Stimulated activated CD8-positive, alpha-beta memory T cell treated with anti-CD3 and anti-CD28 coated beads, Interleukin-7, amount 100 ng/mL, for 1 hour (primary cell): ENCODE measurements around the gene SWT1.
"Not testable (repeated sequence)": the region's sequence is repeated elsewhere in the genome, so short reads cannot be mapped to it uniquely, and the experiment has no call there.

Experiments
- DNase-seq, 2 donors: peaks; one replicate each; pipeline ENCODE4 v3.0.0-alpha.2; 2020; ENCODE audit warnings: low read depth in 2 of 2

The SWT1 gene

DNA sequence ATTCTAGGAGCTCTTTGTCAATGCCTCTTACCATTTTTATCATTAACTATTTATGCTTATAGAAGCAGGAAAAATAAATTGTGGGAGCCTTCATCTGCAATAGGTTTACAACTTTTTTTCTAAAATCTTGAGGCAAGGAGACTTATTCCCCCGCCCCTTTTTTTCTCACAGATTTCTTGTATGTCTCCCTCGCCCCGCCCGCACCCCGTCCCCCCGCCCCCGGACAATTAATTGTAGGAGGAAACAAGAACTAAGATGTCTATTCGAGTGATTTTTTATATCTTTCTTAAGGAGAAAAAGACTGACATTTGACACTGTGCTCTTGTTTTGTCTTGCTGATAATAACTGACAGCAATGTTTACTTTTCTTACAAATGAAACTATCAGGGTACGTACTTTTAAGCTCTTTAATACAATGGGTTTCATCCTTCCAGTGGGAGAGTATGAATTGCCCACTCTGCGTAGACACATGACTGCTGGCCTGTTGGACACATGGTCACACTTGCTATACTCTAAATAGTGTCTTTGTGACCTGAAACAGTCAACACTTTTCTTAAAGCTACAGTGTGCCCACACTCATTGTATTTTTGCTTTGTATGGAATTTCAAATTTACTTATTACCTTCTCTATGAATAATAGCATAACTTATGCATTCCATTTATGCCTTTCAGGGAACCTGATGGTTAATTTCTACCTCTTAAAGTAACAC is 161.6 kb downstream of the SWT1 start:
- DNase-seq = no peak

DNA sequence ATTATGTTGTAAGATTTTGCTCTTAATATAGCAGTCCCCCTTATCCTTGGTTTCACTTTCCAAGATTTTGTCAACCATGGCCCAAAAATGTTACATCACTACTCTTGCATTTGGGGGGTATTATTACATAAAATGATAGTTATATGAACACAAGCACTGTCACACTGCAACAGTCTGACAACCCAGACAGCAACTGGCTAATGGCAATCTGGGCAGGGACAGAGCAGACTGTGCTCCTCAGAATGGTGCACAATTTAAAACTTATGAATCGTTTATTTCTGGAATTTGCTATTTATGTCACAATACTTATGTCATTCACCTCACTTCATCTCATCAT is 162.1 kb downstream of the SWT1 start:
- DNase-seq = no peak

DNA sequence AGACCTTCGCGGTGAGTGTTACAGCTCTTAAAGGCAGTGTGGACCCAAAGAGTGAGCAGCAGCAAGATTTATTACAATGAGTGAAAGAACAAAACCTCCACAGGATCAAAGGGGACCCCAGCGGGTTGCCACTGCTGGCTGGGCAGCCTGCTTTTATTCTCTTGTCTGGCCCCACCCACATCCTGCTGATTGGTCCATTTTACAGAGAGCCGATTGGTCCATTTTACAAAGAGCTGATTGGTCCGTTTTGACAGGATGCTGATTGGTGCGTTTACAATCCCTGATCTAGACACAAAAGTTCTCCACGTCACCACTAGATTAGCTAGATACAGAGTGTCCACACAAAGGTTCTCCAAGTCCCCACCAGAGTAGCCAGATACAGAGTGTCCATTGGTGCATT is 164.1 kb downstream of the SWT1 start:
- DNase-seq = not testable (repeated sequence)

DNA sequence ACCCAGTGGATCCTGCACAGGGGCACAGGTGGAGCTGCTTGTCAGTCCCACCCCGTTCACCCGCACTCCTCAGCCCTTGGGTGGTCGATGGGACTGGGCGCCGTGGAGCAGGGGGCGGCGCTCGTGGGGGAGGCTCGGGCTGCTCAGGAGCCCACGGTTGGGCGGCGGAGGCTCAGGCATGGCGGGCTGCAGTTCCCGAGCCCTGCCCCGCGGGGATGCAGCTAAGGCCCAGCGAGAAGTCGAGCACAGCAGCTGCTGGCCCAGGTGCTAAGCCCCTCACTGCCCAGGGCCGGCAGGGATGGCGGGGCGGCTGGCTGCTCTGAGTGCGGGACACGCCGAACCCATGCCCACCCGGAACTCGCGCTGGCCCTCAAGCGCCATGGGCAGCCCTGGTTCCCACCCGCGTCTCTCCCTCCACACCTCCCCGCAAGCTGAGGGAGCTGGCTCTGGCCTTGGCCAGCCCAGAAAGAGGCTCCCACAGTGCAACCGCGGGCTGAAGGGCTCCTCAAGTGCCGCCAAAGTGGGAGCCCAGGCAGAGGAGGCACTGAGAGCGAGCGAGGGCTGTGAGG is 164.8 kb downstream of the SWT1 start:
- DNase-seq = not testable (repeated sequence)

DNA sequence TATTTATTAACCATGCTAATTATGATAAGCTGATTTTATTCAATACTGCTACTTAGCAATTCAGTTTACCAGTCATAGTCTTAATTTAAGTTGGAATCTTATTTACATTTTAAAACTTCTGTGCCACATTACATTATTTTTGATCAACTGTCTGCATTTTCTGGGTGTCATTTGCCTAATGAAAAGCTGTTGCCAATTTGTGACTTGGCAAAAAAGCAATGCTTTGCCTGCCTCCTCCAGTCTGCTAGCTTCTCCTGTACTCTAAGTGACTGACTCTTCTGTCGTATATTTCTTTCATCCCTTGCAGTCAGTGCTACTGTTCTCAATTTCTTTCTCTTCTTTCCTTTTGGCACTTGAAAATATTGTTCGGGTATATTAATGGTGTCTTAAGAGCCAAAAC is 165.7 kb downstream of the SWT1 start:
- no peak for DNase-seq

DNA sequence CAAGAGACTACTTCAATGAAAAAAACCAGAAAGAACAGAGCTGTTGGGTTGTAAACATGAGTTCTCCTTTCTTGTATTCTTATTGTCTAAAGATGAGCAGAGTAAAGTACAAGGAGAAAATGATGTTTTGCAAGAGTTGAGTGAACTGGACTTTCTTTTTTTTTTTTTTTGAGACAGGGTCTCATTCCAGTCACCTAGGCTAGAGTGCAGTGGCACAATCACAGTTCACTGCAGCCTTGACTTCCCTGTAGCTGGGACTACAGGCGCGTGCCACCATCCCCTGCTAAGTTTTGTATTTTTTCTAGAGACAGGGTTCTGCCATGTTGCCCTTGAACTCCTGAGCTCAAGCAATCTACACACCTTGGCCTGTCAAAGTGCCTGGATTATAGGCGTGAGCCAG is 167.2 kb downstream of the SWT1 start:
- DNase-seq = no peak

DNA sequence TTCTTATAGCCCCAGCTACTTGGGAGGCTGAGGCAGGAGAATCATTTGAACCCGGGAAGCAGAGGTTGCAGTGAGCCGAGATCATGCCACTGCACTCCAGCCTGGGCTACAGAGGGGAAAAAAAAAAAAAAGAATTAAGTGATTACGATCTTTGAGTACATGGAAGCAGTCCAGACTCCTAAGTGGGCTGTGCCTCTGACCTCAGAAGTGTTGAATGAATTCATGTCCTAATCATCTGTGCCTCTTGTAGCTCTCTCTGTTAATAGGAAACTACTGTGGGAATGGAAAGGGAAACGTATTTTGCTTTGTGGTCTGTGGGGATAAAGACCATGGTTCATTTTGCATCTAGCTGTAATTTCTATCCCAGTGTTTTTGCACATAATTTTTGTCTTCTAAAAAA is 168.4 kb downstream of the SWT1 start:
- no peak for DNase-seq

DNA sequence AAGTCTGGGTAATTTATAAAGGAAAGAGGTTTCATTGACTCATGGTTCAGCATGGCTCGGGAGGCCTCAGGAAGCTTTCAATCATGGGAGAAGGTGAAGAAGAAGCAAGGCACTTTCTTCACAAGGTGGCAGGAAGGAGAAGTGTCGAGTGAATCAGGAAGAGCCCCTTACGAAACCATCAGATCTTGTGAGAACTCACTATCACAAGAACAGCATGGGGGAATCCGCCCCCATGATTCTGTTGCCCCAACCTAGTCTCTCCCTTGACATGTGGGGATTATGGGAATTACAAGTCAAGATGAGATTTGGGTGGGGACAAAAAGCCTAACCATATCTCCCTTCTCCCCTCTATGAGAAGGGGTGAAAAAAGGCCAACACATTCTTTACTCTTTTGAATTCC is 171.3 kb downstream of the SWT1 start:
- no peak for DNase-seq

DNA sequence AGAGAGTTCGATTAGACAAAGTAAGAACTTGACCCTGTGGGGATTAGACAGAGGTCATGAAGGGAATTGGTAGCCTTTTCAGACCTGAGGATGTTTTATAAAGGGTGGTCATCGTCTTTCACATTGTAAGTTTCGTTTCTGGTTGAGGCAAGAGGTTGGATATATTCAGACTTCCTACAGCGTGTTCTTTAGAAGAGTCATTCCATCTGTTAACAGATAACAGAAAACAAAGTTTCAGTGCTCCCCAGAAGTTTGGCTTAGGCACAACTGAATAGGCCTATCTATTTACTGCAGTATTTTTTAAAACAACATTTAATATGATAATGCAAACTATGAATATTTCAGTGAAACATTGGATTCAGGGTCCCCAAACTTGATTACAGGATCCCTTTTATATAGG is 177.2 kb downstream of the SWT1 start:
- DNase-seq = no peak

DNA sequence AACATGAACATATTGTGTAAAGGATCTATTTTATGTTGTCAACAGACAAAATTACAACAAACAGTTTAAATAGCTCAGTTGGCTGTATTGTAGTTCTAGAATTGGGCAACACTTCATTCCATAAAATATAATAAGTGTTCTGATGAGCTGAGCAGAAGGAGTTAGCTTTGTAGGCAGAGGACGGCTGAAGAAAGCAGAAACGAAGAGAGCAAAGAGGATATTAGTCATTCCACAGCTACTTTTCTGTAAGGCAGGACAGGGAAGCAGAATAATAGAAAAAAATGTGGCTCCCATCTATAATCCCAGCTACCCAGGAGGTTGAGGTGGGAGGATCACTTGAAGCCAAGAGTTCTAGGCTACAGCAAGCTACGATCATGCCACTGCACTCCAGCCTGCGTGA is 180.3 kb downstream of the SWT1 start:
- no peak for DNase-seq

DNA sequence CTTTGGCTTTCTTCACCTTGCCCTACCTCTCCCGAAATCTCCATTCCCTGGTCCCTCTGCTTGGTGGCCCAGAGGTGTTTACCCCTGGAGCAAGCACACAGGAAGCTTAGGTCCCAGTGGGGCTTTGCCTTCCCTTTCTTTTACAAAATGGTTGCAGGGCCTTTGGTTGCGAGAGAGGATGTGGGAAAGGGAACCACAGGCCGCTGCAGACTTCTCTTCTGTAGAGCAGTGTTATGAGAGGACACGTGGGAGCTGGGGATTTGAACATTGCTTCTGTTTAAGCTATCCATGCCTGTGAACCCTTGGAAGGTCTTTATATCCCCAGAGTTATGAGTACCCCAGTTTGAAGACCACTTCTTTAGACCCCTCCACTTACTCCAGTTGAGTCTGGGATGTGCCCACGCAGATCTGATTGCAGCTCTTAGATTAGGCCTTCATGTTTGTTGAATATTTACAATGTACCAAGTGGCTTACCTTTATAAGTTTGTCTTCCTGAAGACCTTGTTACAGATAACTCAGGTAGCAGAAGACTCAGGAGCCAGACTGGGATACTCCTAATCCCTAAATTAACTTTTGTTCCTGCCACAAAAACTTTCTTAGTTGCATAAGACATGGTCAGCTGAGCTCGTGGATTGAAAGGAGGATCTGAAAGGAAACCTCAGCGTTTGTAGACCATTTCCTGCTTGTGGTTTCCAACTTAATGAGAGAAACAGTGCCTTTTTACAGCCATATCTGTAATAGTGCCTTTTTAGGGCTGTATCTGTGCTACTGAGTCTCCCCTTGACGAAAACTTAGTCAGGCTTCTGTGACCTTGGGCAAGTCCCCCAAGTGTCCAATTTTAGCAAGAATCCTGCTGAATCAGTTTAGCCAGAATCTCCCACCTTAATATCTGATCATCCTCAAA is 182.0 kb downstream of the SWT1 start:
- DNase-seq = no peak

DNA sequence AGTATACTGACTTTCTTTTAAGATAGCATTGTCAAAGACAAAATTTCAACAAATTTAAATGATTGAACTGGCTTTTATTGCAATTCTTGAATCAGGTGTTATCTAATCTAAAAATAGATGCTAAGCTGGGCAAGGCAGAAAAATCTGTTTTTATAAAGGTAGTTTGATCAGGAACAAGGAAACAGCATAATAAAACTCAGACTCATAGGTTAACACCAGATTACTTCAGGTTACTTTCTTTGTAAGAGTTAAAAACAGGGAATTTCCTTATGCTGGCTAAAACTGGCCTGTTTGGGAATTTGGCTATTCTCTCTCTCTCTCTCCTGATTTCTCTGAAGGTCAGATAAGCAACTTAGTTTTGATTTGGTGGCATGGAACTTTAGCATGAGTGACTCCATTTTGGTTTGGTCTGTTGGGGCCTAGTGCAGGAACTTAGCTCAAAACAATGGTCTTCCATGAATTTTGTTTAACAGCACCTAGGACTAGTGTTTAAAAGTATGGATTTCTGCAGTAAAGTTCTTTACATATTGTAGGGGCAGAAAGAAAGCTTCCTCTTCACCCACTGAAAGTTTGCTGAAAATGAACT is 184.3 kb downstream of the SWT1 start:
- no peak for DNase-seq
